ENCODE measurements around the gene CHL1.

The CHL1 gene

DNA sequence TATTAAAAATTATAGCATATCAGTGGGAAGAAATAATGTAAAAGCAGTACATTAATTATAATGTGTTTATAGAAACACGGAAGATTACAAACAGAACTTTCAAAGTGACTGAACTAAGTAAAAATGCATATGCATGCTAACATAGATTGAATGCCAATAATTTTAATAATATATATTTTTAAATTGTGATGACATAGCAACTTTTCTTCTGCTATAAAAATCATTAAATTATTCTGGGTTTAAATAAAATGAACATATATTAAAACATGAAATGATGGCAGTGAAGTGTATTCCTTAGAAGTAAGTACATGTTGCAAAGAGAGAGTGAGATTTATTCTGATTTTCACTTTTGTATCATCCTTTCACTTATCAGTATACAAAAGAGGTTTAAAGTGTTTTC is 128.9 kb downstream of the CHL1 start:
- DNase-seq (ENCODE audit: low read depth), result no peak
- H3K4me3 ChIP-seq (ENCODE audit: low read depth, low read length), result no peak overlapping the region
- no peak for TF ChIP-seq CTCF (IDR thresholded peaks at IDR 0.05; ENCODE audit: insufficient read depth, low read depth, low read length, missing control alignments)

- H3K4me3 ChIP-seq (ENCODE audit: low read depth, low read length), result no peak overlapping the region
- no peak for DNase-seq (ENCODE audit: low read depth)
- no peak for TF ChIP-seq CTCF (IDR thresholded peaks at IDR 0.05; ENCODE audit: insufficient read depth, low read depth, low read length, missing control alignments)
These were observed 134.0 kb downstream of the CHL1 start for GRCh38 chr3:330494-331115.

DNA sequence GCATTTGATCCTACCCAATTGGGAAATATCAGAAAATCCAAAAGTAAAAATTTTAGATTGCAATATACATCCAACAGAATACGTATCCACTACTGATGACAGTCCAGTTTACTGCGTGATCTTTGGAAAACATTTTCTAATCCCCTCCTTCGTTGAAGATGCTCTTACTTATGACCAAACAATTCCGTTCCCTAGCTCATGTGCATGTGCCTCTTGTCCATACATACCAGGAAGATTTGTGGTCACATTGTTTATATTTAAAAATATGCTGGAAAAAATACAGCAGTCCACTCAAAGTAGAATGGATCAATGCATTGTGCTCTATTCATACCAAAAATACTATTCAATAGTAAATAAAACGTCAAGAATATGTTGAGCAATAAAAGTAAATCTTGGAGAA is 135.3 kb downstream of the CHL1 start:
- H3K4me3 ChIP-seq (ENCODE audit: low read depth, low read length), result no peak overlapping the region
- DNase-seq (ENCODE audit: low read depth), result no peak
- no peak for TF ChIP-seq CTCF (IDR thresholded peaks at IDR 0.05; ENCODE audit: insufficient read depth, low read depth, low read length, missing control alignments)

- no peak overlapping the region for H3K4me3 ChIP-seq (ENCODE audit: low read depth, low read length)
- DNase-seq (ENCODE audit: low read depth), result no peak
- TF ChIP-seq CTCF (IDR thresholded peaks at IDR 0.05; ENCODE audit: insufficient read depth, low read depth, low read length, missing control alignments), result no peak
These were observed 136.1 kb downstream of the CHL1 start for GRCh38 chr3:332701-333100.

DNA sequence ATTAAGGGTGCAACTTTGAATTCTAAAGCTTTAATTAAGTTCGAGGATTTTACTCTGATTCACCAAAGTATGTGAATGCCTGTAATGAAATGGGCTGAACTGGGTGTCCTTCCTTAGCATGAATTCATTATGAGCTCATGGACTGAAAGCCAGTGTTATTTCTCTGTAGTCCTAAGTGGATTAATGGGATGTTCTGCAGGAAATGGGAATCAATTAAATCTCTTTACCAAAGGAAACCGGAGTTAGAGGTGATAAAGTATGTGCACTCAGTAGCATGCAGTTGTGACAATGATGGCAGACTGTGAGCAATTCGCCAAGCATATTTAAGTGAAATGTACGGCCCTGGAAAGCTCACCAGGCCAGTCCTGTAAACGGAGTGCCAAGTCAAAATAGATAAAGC is 138.7 kb downstream of the CHL1 start:
- DNase-seq (ENCODE audit: low read depth), result no peak
- H3K4me3 ChIP-seq (ENCODE audit: low read depth, low read length), result no peak overlapping the region
- TF ChIP-seq CTCF (IDR thresholded peaks at IDR 0.05; ENCODE audit: insufficient read depth, low read depth, low read length, missing control alignments), result no peak

DNA sequence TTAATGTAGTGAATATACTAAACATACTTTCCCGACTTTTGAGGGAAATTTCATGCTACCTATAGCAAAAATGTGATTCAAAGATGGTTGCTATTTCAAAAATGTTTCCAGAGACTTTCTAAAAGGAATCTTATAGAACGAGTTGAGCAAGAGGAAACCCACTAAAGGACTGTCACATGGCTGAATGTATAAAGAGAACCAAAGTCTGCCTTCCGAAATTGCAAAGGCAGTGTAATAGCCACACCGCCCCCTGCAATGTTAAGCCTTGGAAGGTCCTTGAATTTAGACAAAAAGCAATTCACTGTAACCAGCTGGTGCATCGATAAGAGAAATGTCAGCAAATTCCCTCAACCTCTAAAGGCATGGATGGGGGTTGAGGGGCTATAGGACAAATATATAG is 142.8 kb downstream of the CHL1 start:
- no peak overlapping the region for H3K4me3 ChIP-seq (ENCODE audit: low read depth, low read length)
- no peak for TF ChIP-seq CTCF (IDR thresholded peaks at IDR 0.05; ENCODE audit: insufficient read depth, low read depth, low read length, missing control alignments)
- DNase-seq (ENCODE audit: low read depth), result no peak

- no peak for TF ChIP-seq CTCF (IDR thresholded peaks at IDR 0.05; ENCODE audit: insufficient read depth, low read depth, low read length, missing control alignments)
- no peak overlapping the region for H3K4me3 ChIP-seq (ENCODE audit: low read depth, low read length)
- no peak for DNase-seq (ENCODE audit: low read depth)
These were observed 145.4 kb downstream of the CHL1 start for GRCh38 chr3:341998-342397.
